ENCODE results near the gene NLGN1. TPM values are rescaled to one million over a fixed set of nuclear protein-coding genes. Genes with fewer than 3 reads are reported as not detected.

The NLGN1 gene
- total RNA-seq, 1 experiment from 2014 or later: not detected

GRCh38 chr3:173465898-173466678 is 68.5 kb downstream of the NLGN1 start:
- Mint-ChIP-seq H3K36me3 (ENCODE audit: insufficient read depth, unreplicated experiment) (no peaks in the 10 kb centered on the region), H3K4me3 (ENCODE audit: unreplicated experiment) (no peak overlapping the region), H3K27me3 (ENCODE audit: insufficient read depth, unreplicated experiment) (peaks cover 35% of the 10 kb centered on the region), H3K4me1 (ENCODE audit: insufficient read depth, unreplicated experiment) (peaks cover 10% of the 10 kb centered on the region), H3K9me3 (ENCODE audit: unreplicated experiment) (no peaks in the 10 kb centered on the region), H3K27ac (ENCODE audit: low read depth, unreplicated experiment) (no peak overlapping the region)
- POLR2A ChIA-PET: interaction anchor here (1.2 to 1.3 kb wide), 2 partner anchors 10 to 21 kb away, joined by 3 to 4 read pairs; no protein-coding TSS in a partner anchor
- CTCF ChIA-PET: no interaction called here
- TF ChIP-seq CTCF (IDR thresholded peaks at IDR 0.05; ENCODE audit: unreplicated experiment): no peak
- no TSS peak for BruUV-seq (replicated peaks)
- intact Hi-C loops (cut with micrococcal nuclease): no loop called here
- peak; percentile 25 for DNase-seq (ENCODE audit: unreplicated experiment)

GRCh38 chr3:173467501-173467900 is 70.0 kb downstream of the NLGN1 start:
- H3K27ac Mint-ChIP-seq (ENCODE audit: low read depth, unreplicated experiment): no peak overlapping the region
- no peaks in the 10 kb centered on the region for H3K36me3 Mint-ChIP-seq (ENCODE audit: insufficient read depth, unreplicated experiment)
- TF ChIP-seq CTCF (IDR thresholded peaks at IDR 0.05; ENCODE audit: unreplicated experiment): no peak
- no TSS peak for BruUV-seq (replicated peaks)
- intact Hi-C loops (cut with micrococcal nuclease): no loop called here
- POLR2A ChIA-PET: no interaction called here
- CTCF ChIA-PET: no interaction called here
- H3K4me1 Mint-ChIP-seq (ENCODE audit: insufficient read depth, unreplicated experiment): peaks cover 10% of the 10 kb centered on the region
- peak; percentile 4 for DNase-seq (ENCODE audit: unreplicated experiment)
- peaks cover 34% of the 10 kb centered on the region for H3K27me3 Mint-ChIP-seq (ENCODE audit: insufficient read depth, unreplicated experiment)
- no peak overlapping the region for H3K4me3 Mint-ChIP-seq (ENCODE audit: unreplicated experiment)
- H3K9me3 Mint-ChIP-seq (ENCODE audit: unreplicated experiment): no peaks in the 10 kb centered on the region

- H3K4me3 Mint-ChIP-seq (ENCODE audit: unreplicated experiment): no peak overlapping the region
- H3K36me3 Mint-ChIP-seq (ENCODE audit: insufficient read depth, unreplicated experiment): no peaks in the 10 kb centered on the region
- POLR2A ChIA-PET: no interaction called here
- no peak for TF ChIP-seq CTCF (IDR thresholded peaks at IDR 0.05; ENCODE audit: unreplicated experiment)
- H3K4me1 Mint-ChIP-seq (ENCODE audit: insufficient read depth, unreplicated experiment): no peaks in the 10 kb centered on the region
- intact Hi-C loops (cut with micrococcal nuclease): no loop called here
- BruUV-seq (replicated peaks): no TSS peak
- DNase-seq (ENCODE audit: unreplicated experiment): no peak
- H3K27ac Mint-ChIP-seq (ENCODE audit: low read depth, unreplicated experiment): no peak overlapping the region
- H3K27me3 Mint-ChIP-seq (ENCODE audit: insufficient read depth, unreplicated experiment): peaks cover 50% of the 10 kb centered on the region
- peaks cover 7% of the 10 kb centered on the region for H3K9me3 Mint-ChIP-seq (ENCODE audit: unreplicated experiment)
- CTCF ChIA-PET: no interaction called here
Observed at GRCh38 chr3:173473237-173473636, 75.7 kb downstream of the NLGN1 start.

GRCh38 chr3:173479301-173479700 is 81.8 kb downstream of the NLGN1 start:
- Mint-ChIP-seq H3K4me1 (ENCODE audit: insufficient read depth, unreplicated experiment) (no peaks in the 10 kb centered on the region), H3K4me3 (ENCODE audit: unreplicated experiment) (no peak overlapping the region), H3K27me3 (ENCODE audit: insufficient read depth, unreplicated experiment) (peaks cover 24% of the 10 kb centered on the region), H3K36me3 (ENCODE audit: insufficient read depth, unreplicated experiment) (peaks cover 6% of the 10 kb centered on the region), H3K9me3 (ENCODE audit: unreplicated experiment) (peaks cover 15% of the 10 kb centered on the region), H3K27ac (ENCODE audit: low read depth, unreplicated experiment) (no peak overlapping the region)
- intact Hi-C loops (cut with micrococcal nuclease): no loop called here
- no peak for TF ChIP-seq CTCF (IDR thresholded peaks at IDR 0.05; ENCODE audit: unreplicated experiment)
- BruUV-seq (replicated peaks): no TSS peak
- ChIA-PET POLR2A (no interaction called here), CTCF (interaction anchor here (0.6 kb wide), 1 partner anchor 275 kb away, joined by 3 read pairs; no protein-coding TSS in a partner anchor)
- no peak for DNase-seq (ENCODE audit: unreplicated experiment)

All from MCF 10A (cell line).